ENCODE results near the gene CRY2.
"Not testable (repeated sequence)": the region's sequence is repeated elsewhere in the genome, so short reads cannot be mapped to it uniquely, and the experiment has no call there.

Gene CRY2

GRCh38 chr11:45816614-45817013 lies 30.7 kb upstream of the CRY2 start:
- TF ChIP-seq CTCF (IDR thresholded peaks at IDR 0.05; ENCODE audit: insufficient read depth, missing control alignments): no peak
- DNase-seq (ENCODE audit: insufficient read length, low spot score) (no peak), FAIRE-seq (no peak)

- TF ChIP-seq CTCF (IDR thresholded peaks at IDR 0.05; ENCODE audit: insufficient read depth, missing control alignments): no peak
- DNase-seq (ENCODE audit: insufficient read length, low spot score): no peak
- no peak for FAIRE-seq
Observed at GRCh38 chr11:45817191-45817590, 30.1 kb upstream of the CRY2 start.

GRCh38 chr11:45818961-45819605 lies 28.2 kb upstream of the CRY2 start:
- FAIRE-seq: no peak
- no peak for TF ChIP-seq CTCF (IDR thresholded peaks at IDR 0.05; ENCODE audit: insufficient read depth, missing control alignments)
- DNase-seq (ENCODE audit: insufficient read length, low spot score): no peak

- no peak for FAIRE-seq
- DNase-seq (ENCODE audit: insufficient read length, low spot score): no peak
- no peak for TF ChIP-seq CTCF (IDR thresholded peaks at IDR 0.05; ENCODE audit: insufficient read depth, missing control alignments)
Observed at GRCh38 chr11:45820211-45820857, 26.9 kb upstream of the CRY2 start.

GRCh38 chr11:45826492-45826891 lies 20.8 kb upstream of the CRY2 start:
- not testable (repeated sequence) for DNase-seq (ENCODE audit: insufficient read length, low spot score); FAIRE-seq

GRCh38 chr11:45827123-45827522 lies 20.2 kb upstream of the CRY2 start:
- DNase-seq (ENCODE audit: insufficient read length, low spot score): no peak
- TF ChIP-seq CTCF (IDR thresholded peaks at IDR 0.05; ENCODE audit: insufficient read depth, missing control alignments): no peak

GRCh38 chr11:45828996-45829395 lies 18.3 kb upstream of the CRY2 start:
- no peak for DNase-seq (ENCODE audit: insufficient read length, low spot score)

More at GRCh38 chr11:45827123-45827522, 20.2 kb upstream of the CRY2 start:
- FAIRE-seq: no peak

More at GRCh38 chr11:45828996-45829395, 18.3 kb upstream of the CRY2 start:
- TF ChIP-seq CTCF (IDR thresholded peaks at IDR 0.05; ENCODE audit: insufficient read depth, missing control alignments): no peak
- no peak for FAIRE-seq
